ENCODE measurements around the gene UTS2B.

Gene UTS2B

GRCh38 chr3:191350396-191351090 lies 20.2 kb upstream of the UTS2B start:
- DNase-seq = no peak

GRCh38 chr3:191348098-191348497 lies 17.8 kb upstream of the UTS2B start:
- DNase-seq = no peak

DNA sequence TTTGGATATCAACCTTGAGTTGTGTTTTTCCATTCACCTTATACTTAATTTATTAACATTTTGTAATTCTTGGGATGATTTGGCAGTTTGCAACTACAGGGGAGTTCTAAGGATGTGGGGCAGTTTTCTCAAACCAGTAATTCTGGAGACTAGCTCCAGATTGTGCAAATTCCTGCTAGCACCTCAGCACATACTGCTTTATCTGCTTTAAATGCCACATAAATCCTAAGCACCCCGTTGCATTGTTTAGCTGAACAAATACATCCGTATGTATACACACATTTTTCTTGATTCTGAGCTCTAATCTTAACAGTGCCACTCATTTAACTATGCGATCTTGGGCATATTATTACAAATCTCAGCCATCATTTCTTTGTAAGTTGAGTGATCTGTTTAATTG lies 16.9 kb upstream of the UTS2B start:
- no peak for DNase-seq

DNA sequence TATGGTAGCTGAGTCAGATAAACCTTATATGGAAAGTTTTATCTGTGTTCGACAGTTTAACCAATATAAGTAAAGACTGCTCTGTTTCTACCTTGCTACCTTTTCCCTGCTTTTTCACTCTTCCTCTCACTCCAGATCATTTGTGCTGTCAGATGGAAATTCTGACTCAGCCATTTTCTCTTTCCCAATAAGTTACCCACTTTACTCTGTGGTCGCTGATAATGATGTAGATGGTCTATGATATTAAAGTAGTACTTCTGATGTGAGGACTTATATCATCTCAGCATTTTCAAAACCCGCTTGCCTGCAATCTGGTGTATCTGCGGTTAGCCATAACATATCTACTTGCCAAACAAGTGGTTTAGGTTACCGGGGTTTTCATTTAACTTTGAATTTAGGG lies 15.0 kb upstream of the UTS2B start:
- DNase-seq = no peak

DNA sequence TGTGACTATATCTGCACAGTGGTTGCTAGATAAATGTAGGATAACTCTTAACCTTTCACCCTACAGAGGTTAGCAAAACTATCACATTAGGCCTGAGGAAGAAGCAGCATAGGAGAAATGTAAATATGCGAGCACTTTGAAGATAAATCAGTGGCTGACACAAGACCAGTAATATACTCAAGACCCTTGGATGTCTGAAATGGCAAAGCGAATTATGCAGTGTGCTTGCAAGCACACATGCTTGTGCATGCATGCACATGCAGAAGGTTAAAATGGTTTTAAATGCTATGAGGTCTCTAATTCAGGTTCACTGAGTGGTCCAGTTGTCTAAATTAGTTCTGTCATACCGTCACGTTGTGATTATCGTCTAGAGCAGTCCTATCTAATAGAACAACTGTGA lies 13.6 kb upstream of the UTS2B start:
- DNase-seq = no peak

- DNase-seq = no peak
Observed at GRCh38 chr3:191343115-191343514, 12.8 kb upstream of the UTS2B start.

GRCh38 chr3:191342411-191342810 lies 12.1 kb upstream of the UTS2B start:
- DNase-seq = no peak

DNA sequence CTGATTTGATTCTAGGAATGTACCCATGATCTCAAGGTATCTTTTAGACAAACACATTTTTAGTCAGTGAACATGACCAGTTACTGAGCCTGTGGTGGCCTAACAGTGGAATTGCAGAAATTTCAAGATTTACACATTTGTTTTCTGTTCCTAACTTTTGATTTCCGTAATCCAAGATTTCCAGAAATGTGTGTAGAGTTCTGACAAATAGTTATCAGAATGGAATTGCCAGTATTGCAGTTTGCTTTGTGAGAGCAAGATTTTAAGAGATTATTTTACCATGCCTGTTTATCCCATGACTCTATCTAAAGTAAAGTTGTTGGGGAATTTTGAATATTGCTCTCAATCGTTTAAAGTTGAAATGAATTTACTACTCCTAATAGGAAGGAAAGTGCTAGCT lies 11.7 kb upstream of the UTS2B start:
- DNase-seq = no peak

DNA sequence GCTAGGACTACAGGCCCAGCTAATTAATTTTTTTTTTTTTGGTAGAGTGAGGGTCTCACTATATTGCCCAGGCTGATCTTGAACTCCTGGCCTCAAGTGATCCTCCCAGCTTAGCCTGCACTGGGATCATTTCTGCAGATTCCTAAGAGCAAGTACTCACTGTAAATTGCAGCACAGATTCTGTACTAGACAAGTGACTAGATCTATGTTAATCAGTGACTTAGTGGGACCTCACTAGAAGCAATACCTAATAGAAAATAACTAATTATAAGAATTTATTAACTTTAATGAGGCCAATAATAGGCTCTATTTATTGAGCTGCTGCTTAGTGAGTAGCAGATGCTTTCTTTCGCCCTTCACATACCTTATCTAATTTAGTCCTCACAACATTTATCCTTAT lies 10.6 kb upstream of the UTS2B start:
- DNase-seq = no peak

- no peak for DNase-seq
Observed at GRCh38 chr3:191340351-191340750, 10.0 kb upstream of the UTS2B start.

DNA sequence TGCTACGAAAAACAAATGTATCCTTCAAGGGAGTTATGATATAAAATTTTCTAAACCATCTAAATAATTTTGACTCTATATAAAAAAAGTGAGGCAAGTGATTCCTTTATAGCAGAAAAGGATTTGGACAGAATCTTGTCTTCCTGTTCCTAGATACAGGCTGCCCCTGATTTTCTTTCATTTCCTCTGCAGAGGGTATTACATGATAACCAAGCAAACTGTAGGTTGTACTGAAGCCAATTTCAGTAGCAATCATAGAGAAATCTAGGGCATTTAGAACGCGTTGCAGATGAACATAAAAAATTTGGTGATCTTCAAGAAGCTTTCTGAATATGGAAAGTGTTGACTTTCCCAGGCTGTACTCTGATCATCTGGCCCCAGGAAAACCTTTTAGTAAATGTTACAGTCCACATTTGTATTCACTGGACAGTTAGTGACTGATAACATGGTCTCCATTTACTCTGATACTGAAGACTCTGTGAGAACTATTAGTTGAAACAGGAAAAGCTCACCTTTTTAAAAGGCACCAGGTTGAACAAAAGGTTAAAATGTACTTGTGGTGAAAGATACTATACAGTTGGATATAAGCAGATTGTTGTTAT lies 9.1 kb upstream of the UTS2B start:
- DNase-seq = no peak

GRCh38 chr3:191338177-191338488 lies 7.8 kb upstream of the UTS2B start:
- DNase-seq = no peak

GRCh38 chr3:191336833-191337232 lies 6.5 kb upstream of the UTS2B start:
- DNase-seq = no peak

GRCh38 chr3:191334346-191334893 lies 4.1 kb upstream of the UTS2B start:
- DNase-seq = no peak

GRCh38 chr3:191333298-191333880 lies 3.1 kb upstream of the UTS2B start:
- peak in 1 of 2 experiments; percentile 19 for DNase-seq

- no peak for DNase-seq
Observed at GRCh38 chr3:191331388-191331787, 1.1 kb upstream of the UTS2B start.

- no peak for DNase-seq
Observed at GRCh38 chr3:191330530-191331048, 263 bp upstream of the UTS2B start.

GRCh38 chr3:191328962-191329653 lies 1.2 kb downstream of the UTS2B start, which contains the start of gene CCDC50:
CCDC50 (plus strand) TSS chr3:191329394; CDS start chr3:191329675, 281 bp downstream.
- peak; percentile 42 to 86 for DNase-seq

DNA sequence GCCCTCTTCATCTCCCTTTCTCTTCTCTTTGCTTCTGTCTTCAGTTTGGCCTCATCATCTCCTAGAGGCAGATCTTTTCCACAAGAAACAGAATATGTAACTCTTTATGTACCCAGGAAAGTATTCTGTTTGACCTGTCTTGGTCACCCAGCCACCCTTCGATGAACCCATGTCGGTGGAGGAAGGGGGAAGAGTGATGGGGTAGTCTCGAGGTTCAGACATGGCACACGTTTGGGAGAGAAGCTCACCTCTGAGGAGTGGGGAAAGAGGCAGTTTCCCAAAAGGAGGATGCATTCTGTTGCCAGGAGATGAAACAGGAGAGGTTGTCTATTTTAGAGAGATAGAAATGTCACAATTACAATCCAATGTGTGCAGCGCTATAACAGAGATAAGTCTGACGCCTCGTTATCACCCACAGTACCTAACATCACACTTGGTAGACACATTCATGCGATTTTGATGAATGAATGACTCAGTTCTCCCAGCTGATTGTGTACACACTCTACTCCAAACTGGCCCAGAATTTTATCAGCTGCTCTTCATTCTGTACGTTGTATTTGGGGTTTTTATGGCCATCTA lies 1.9 kb downstream of the UTS2B start:
- DNase-seq = no peak

DNA sequence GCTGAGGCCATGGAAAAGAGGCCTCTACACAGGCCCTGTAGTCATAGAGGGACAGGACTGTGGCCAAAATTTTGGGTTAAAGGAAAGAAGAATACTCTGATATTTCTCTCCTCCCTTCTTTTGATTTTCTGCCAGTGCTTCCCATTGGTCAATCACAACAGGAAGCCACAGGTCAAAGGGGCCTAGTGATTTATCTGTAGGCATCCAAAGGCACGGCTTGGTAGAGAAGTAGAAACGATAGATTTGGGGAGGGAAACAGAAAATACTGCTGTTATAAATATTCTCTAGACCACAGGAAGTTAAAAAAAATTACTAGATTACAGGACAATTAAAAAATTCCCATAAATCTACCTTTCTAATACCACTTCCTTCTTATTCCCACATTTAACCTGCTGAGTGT lies 2.8 kb downstream of the UTS2B start:
- no peak for DNase-seq

DNA sequence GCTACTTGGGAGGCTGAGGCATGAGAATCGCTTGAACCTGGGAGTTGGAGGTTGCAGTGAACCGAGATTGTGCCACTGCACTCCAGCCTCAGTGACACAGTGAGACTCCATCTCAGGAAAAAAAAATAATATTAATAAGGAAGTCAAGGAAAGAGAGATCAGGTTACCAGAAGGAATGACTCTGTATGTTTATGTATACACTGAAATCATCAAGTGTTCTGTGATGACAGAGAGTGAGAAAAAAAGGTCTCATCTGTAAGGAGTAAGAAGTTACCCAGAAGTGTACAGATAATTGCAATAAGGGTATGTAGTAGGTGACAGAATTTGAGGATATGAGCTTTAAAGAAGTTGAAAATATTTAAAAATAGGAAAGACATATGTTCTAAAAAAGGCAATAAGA lies 5.4 kb downstream of the UTS2B start:
- DNase-seq = no peak

DNA sequence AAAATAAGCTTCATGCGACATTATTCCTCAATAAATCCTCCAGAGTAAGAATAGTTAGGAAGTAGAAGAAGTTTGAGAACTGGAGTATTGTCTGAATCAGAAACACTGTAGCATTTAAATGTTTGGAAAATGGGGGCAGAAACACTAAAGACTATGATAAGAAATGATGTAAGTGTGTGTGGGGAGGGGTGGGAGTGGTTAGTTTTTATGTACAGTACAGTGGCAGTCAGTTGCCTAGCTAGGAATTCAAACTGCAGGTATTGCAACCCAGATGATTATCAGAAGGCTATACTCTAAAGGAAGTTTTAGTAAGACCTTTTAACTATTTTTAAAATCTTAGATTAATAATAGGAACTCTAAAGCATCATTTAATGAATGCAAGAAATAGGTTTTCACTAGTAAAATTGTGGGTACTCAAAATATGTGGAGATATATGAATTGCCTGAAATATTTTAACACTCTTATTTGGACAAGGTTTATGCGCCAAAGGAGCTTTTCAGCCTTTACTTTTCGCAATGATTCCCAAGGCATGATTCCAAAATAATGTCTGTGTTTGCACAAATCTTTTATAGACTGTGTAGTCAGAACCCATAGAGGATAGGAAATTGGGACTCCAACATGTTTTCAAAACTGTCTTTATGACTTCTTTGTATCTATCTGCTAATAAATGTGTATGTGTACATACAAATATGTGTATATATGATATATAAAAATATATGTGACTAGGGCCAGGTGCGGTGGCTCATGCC lies 9.1 kb downstream of the UTS2B start:
- no peak for DNase-seq

Data from NCI-H526 (cell line).